LoVo (cell line): ENCODE measurements around the gene KCNIP1.

Source experiments
- DNase-seq: peaks from one replicate; pipeline ENCODE4 v3.0.0-alpha.2; 2016; ENCODE audit warnings: low spot score

Gene KCNIP1

GRCh38 chr5:170563824-170564567 is 60.2 kb downstream of the KCNIP1 start:
- no peak for DNase-seq

GRCh38 chr5:170565072-170565471 is 61.3 kb downstream of the KCNIP1 start:
- DNase-seq, result no peak

DNA sequence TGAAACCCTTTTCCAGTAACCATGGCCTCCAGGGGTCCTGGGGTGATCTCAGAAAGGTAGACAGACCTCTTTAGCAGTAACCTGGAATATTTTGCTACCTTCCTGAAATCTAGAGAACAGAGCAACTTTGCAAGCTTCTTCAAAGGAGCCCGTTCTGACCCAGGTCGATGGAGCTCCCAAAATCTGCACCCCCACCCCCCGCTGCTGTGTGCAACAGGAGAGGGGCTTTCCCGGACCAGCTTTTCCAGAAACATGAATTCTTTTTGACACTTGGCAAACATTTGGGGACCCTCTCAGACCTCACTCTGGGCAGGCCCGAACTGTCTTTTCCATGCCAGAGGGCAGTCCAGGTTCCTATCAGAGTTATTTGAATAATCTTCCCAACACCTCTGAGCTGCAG is 65.3 kb downstream of the KCNIP1 start:
- DNase-seq, result no peak

- no peak for DNase-seq
Measured at GRCh38 chr5:170570476-170570875, 66.7 kb downstream of the KCNIP1 start.

- DNase-seq, result no peak
Measured at GRCh38 chr5:170571281-170571731, 67.5 kb downstream of the KCNIP1 start.

DNA sequence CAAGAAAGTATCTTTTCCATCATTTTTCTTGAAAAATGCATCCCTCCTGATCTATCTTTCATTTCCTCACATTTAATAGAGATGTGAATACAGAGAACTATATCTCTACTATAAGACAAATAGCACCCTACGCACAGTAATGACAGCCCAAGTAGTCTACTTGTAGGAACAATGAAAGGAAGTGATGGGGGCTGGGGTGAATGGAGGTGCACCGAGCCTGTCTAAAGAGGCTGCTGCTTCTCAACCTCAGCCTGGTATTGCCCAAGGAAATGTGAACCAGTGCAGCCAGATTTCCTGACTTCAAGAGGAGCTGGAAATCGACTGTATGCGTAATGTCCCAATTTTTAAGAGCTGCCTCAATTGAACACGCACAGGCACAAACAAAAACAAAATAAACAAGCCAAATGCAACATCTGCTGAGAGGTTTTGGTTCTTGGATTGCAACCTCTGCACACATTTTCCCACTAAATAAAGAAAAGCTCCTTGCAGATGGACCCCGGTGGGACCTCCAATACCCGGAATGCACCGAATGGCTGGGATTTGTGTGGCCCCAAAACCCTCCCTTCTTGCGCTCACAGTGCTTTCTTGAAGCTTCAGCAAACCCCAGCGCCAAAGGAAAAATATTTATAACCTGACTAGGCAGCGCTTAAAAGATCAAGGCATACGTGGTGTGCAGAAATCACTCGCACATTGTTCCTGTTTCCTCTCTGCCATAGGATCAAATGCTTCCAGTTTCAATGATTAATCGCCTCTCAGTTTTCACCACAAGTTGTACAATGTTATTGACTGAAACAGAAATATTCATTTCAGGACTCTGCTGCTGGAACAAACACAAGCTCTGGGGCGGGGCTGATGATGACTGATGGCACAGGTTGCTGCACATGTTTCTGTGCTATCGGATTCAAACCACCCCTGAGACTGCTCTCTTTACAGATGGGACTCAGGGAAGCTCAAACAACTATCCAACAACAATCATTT is 68.3 kb downstream of the KCNIP1 start:
- DNase-seq, result no peak

DNA sequence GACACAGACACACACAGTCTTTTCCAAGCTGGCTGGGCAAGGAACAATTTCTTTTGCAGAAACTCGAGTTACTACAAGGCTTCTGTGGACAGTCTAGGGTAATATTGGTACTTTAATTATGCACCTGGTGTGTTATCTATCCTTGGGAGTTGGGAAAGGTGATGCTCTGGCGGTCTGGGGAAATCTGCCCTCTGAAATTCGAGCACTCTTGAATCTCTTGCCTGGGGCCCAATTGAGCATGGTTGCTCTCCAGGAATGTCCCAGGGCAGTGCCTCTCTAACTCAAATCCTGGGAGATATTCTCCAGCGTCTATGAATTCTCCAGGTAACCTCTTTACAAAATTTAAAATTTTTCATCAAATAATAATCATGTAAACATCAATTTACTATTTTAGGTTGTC is 69.3 kb downstream of the KCNIP1 start:
- DNase-seq, result no peak

DNA sequence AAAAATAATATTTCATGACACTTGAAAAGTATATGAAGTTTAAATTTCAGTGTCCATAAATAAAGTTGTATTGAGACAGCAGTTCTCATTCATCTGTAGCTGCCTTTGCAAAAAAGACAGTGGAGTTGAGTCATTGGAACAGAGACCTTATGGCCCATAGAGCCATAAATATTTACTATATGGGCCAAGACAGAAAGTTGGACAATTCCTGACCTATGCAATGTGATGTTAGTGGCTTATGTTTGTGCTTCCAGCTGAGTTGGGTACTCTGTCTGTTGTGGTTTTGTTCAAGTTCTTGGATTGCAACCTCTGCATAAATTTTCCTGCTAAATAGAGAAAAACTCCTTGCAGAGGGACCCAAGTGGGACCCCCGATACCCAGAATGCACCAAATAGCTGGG is 69.8 kb downstream of the KCNIP1 start:
- no peak for DNase-seq

GRCh38 chr5:170576602-170577535 is 73.0 kb downstream of the KCNIP1 start:
- no peak for DNase-seq

- DNase-seq, result no peak
Measured at GRCh38 chr5:170579601-170580000, 75.8 kb downstream of the KCNIP1 start.

DNA sequence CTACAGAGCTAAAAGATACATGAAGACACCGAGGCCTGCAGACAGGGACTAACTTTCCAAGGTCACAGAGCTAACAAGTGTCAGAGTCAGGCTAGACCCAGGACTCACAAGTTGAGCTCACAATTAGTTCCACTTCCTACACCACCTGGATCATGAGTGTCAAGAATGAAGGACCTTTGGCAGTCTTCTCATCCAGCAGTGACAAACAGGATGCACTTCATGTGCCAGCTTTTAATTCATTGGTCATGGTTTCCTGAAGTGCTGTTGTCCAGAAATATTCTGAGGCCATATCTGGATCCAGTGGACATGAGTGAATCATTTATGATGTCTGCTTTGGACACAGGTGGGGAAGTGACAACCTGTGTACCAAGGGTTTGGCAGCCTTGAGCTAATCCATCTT is 77.4 kb downstream of the KCNIP1 start:
- DNase-seq, result no peak

DNA sequence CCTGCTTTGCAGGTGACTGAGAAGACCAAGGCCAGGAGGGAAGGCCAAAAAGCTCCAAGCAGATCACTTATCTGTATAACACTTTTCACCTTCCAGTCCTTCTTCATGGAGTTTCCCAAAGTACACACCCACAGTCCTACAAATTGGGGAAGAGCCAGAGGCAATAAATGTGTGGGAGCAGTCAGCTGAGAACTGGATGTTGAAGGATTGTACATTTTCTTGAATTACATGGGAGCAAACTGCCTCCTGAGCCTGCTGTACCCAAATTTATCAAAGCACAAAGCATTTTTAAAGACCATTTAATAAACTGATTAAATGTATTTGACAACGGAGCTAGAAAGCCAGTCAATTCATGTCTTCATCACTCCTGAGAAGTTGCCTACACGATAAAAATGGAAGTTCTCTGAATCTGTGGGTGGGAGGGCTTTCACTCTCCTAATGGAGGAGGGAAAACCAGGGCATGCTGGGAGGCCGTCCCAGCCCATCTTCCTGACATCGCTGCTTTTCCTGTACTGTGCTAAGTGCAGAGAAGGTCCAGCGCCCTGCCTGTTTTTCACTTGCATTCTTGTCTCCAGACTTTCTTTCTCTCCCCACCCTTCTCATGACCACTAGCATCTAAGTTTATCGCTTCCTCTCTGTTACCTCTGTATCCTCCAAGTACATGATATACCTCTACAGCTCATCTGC is 79.0 kb downstream of the KCNIP1 start:
- DNase-seq, result no peak

GRCh38 chr5:170584003-170584402 is 80.2 kb downstream of the KCNIP1 start:
- no peak for DNase-seq

DNA sequence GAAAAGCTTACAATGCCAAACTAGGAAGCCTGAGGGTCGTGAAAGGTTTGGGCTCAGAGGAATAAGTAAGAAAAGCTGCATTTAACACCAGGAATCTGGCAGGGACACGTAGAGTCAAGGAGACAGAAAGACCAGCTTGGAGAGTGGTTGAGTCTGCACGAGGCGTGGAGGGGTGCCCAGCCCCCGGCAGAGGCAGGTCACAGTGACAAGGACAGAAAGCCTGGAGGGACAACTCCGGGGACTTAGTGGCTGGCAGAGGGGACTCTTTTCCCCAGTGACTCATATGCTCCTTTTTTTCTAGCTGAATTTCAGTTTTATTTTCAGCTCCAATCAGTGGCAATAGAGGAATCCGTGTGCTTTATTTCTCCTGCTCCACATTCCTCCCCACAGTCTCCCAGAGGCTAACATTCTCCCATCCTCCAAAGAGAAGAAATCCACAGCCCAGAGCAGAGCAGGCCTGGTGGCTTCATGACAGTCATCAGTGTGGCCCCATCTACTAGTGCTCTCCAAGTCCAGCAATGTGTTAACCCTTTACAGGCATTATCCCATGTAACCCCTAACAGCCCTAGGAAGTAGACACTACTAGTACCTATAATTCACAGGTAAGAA is 80.7 kb downstream of the KCNIP1 start:
- no peak for DNase-seq

GRCh38 chr5:170585273-170585948 is 81.6 kb downstream of the KCNIP1 start:
- DNase-seq, result no peak

DNA sequence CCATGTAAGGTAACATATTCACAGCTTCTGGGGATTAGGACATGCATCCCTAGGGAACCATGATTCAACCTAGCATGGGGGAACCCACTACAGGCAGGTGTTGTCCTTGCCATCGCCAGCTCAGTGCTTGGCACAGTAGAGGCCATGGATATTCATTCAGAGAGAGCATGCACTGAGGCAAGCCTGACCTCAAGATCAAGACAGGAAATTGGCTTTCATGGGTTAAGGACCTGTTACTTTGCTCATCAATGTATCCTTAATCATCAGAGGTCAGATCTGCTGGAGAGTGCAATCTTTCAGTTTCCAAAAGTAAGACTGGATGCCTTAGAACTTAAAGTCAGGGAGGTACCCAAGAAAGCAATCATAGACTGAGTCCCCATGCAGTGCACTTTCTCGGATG is 84.0 kb downstream of the KCNIP1 start:
- no peak for DNase-seq

GRCh38 chr5:170589643-170590042 is 85.8 kb downstream of the KCNIP1 start:
- no peak for DNase-seq

GRCh38 chr5:170590566-170590965 is 86.7 kb downstream of the KCNIP1 start:
- no peak for DNase-seq

- DNase-seq, result no peak
Measured at GRCh38 chr5:170591054-170591453, 87.2 kb downstream of the KCNIP1 start.

- no peak for DNase-seq
Measured at GRCh38 chr5:170596482-170597044, 92.7 kb downstream of the KCNIP1 start.
